ENCODE results near the gene KIAA1671. TPM values are rescaled to one million over a fixed set of nuclear protein-coding genes. Genes with fewer than 3 reads are reported as not detected.

The KIAA1671 gene
- total RNA-seq, 1 donor from 2014 or later: 62.1 TPM

DNA sequence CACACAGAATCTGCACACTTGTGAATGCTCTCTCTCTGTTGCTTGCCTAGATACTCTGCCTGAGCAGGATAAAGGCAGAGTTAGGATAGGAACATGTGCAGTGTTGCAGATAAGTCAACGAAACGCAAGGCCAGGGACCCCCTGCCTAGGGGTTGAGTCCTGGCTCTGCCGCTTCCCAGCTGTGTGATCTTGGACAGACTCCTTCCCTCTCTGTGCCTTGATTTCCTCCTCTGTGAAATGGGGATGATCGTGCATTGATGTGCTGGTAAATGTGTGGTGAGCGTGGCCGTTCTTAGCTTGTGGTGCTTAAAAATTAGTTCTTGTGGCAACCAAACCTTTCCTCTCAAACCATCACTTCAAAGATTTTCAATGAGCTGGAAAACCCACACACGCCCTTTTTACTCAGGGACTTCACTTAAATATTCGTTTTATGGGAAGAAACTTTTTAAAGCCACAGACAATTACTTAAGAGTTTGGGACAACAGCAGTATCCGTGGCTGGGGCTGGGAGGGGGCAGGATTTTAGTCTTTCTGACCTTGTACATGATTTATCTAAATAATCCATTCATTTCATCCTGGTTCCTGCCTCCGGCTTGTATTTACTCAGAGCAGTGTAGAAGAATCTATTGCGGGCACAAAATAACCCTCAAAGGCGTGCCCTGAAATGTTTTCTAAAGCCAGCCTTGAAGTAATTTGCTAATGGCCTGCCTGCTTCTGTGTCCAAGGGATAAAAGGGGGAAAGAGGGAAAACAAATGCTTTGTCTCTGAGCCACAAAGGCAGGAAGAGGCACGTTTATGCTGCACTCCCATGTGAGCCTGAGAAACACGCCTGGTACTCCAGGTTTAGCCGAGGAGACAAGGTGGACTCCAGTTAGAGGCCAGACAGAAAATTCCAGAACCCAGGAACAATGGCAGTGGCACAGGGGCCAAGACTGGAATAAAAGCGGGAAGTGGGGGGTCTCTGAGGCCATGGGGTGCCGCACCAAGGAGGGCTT is 162.2 kb downstream of the KIAA1671 start:
- peaks cover 10% of the 10 kb centered on the region for H3K36me3 Mint-ChIP-seq (ENCODE audit: insufficient read depth)
- no peak overlapping the region for H3K4me3 Mint-ChIP-seq (ENCODE audit: low read depth)
- DNase-seq (ENCODE audit: low spot score, unreplicated experiment): no peak
- H3K27ac Mint-ChIP-seq: peak overlapping the region; percentile 87
- no peak for TF ChIP-seq CTCF (IDR thresholded peaks at IDR 0.05; ENCODE audit: unreplicated experiment)
- H3K27me3 Mint-ChIP-seq: no peaks in the 10 kb centered on the region
- H3K4me1 Mint-ChIP-seq (ENCODE audit: low read depth): peaks cover 44% of the 10 kb centered on the region
- H3K9me3 Mint-ChIP-seq (ENCODE audit: low read depth): no peaks in the 10 kb centered on the region

DNA sequence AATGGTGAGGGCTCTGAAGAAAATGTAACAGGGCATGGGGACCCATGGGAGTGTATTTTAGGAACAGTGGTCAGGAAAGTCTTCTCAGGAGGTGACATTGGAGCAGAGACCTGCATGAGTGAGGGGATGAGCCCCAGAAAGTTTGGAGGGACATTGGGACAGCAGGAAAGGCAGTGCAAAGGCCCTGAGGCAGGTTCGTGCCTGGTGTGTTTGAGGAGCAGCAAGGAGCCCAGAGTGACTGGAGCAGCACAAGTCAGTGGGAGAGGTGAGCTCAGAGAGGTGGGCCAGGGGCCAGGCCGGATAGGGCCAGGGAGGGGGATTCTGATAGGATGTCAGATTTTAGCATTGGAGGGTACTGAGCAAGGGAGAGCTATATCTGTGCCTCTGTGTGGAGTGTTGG is 167.1 kb downstream of the KIAA1671 start:
- peak overlapping the region; percentile 14 for H3K4me3 Mint-ChIP-seq (ENCODE audit: low read depth)
- peaks cover 32% of the 10 kb centered on the region for H3K4me1 Mint-ChIP-seq (ENCODE audit: low read depth)
- peak overlapping the region; percentile 99 for H3K27ac Mint-ChIP-seq

GRCh38 chr22:25120093-25120561 is 167.6 kb downstream of the KIAA1671 start:
- no peak for TF ChIP-seq CTCF (IDR thresholded peaks at IDR 0.05; ENCODE audit: unreplicated experiment)
- H3K9me3 Mint-ChIP-seq (ENCODE audit: low read depth): no peaks in the 10 kb centered on the region
- H3K4me1 Mint-ChIP-seq (ENCODE audit: low read depth): peaks cover 27% of the 10 kb centered on the region
- peak overlapping the region; percentile 99 for H3K27ac Mint-ChIP-seq
- H3K4me3 Mint-ChIP-seq (ENCODE audit: low read depth): peak overlapping the region; percentile 27
- no peak for DNase-seq (ENCODE audit: low spot score, unreplicated experiment)
- H3K27me3 Mint-ChIP-seq: no peaks in the 10 kb centered on the region
- peaks cover 25% of the 10 kb centered on the region for H3K36me3 Mint-ChIP-seq (ENCODE audit: insufficient read depth)

More for the DNA sequence above, 167.1 kb downstream of the KIAA1671 start:
- no peak for TF ChIP-seq CTCF (IDR thresholded peaks at IDR 0.05; ENCODE audit: unreplicated experiment)
- peaks cover 25% of the 10 kb centered on the region for H3K36me3 Mint-ChIP-seq (ENCODE audit: insufficient read depth)
- H3K9me3 Mint-ChIP-seq (ENCODE audit: low read depth): no peaks in the 10 kb centered on the region
- H3K27me3 Mint-ChIP-seq: no peaks in the 10 kb centered on the region
- no peak for DNase-seq (ENCODE audit: low spot score, unreplicated experiment)

- Mint-ChIP-seq H3K36me3 (ENCODE audit: insufficient read depth) (peaks cover 25% of the 10 kb centered on the region), H3K27ac (peak overlapping the region; percentile 99), H3K4me1 (ENCODE audit: low read depth) (peaks cover 24% of the 10 kb centered on the region), H3K4me3 (ENCODE audit: low read depth) (no peak overlapping the region), H3K9me3 (ENCODE audit: low read depth) (no peaks in the 10 kb centered on the region), H3K27me3 (no peaks in the 10 kb centered on the region)
- DNase-seq (ENCODE audit: low spot score, unreplicated experiment): no peak
- TF ChIP-seq CTCF (IDR thresholded peaks at IDR 0.05; ENCODE audit: unreplicated experiment): no peak
These were observed 168.3 kb downstream of the KIAA1671 start for GRCh38 chr22:25120761-25121212.

DNA sequence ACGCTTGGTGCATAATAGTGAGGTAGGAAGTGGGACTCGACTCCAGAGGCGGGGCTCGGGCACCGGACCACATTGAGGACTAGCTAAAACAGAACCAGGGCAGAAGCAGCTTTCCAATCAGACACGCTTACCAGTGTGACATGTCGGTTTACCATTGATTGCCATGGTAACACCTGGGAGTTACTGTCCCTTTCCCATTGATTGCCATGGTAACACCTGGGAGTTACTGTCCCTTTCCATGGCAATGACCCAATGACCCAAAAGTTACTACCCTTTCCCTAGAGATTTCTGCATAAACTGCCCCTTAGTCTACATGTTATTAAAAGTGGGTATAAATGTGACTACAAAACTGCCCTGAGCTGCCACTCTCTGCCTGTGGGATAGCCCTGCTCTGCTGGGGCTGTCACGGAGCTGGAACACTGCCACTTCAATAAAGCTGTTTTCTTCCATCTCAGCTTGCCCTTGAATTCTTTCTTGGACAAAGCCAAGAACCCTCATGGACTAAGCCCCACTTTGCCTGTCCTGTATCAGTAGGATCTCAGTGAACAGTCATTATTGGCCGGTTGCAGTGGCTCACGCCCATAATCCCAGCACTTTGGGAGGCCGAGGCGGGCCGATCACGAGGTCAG is 169.7 kb downstream of the KIAA1671 start:
- H3K36me3 Mint-ChIP-seq (ENCODE audit: insufficient read depth): peaks cover 28% of the 10 kb centered on the region
- no peak for DNase-seq (ENCODE audit: low spot score, unreplicated experiment)
- no peaks in the 10 kb centered on the region for H3K9me3 Mint-ChIP-seq (ENCODE audit: low read depth)
- no peak overlapping the region for H3K4me3 Mint-ChIP-seq (ENCODE audit: low read depth)
- no peaks in the 10 kb centered on the region for H3K27me3 Mint-ChIP-seq
- peak overlapping the region; percentile 99 for H3K27ac Mint-ChIP-seq
- peaks cover 31% of the 10 kb centered on the region for H3K4me1 Mint-ChIP-seq (ENCODE audit: low read depth)
- TF ChIP-seq CTCF (IDR thresholded peaks at IDR 0.05; ENCODE audit: unreplicated experiment): no peak
